Stimulated activated CD8-positive, alpha-beta memory T cell treated with anti-CD3 and anti-CD28 coated beads, Interleukin-12 subunit alpha, Interleukin-12 subunit beta, amount 100 ng/mL, for 1 hour (primary cell): Measurements from ENCODE around the gene LEP.

ENCODE experiments used
- DNase-seq: peaks from one replicate; pipeline ENCODE4 v3.0.0-alpha.2; 2020; ENCODE audit warnings: low read depth

The LEP gene

DNA sequence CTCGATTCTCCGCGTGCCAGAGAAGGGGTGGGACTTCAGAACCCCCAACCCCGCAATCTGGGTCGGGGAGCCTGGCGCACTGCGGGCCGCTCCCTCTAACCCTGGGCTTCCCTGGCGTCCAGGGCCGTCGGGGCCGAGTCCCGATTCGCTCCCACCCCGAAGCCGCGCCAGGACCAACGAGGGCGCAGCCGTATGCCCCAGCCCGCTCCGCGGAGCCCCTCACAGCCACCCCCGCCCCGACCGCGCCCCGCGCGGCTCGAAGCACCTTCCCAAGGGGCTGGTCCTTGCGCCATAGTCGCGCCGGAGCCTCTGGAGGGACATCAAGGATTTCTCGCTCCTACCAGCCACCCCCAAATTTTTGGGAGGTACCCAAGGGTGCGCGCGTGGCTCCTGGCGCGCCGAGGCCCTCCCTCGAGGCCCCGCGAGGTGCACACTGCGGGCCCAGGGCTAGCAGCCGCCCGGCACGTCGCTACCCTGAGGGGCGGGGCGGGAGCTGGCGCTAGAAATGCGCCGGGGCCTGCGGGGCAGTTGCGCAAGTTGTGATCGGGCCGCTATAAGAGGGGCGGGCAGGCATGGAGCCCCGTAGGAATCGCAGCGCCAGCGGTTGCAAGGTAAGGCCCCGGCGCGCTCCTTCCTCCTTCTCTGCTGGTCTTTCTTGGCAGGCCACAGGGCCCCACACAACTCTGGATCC, at the start of gene LEP:
Gene LEP, plus strand, starts transcription at position 583 of the 691 bp plus-strand sequence. CDS start 10,741 bp downstream, outside the sequence.
- no peak for DNase-seq

- DNase-seq: no peak
Observed at GRCh38 chr7:128192497-128193142, 48.5 kb upstream of the LEP start.

- no peak for DNase-seq
Observed at GRCh38 chr7:128194533-128195282, 46.4 kb upstream of the LEP start.

DNA sequence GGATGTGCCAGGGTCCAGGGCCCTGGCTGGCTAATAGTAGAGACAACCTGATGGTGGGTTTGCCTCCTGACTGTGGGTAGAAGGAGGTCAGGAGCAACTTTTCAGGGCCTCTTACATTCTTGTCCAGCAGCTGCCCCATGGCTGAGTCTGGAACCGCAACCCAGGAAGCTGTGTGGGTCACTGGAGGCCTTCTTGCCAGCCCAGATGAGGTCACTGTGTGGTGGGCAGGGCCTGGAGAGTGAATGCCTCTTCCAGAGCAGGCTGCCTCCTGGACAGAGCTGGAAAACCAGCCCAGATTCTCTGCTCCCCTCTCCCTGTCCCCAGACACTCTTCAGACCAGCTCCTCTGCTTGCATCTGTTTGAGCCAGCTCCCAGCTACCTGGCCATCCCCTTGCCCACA, 43.5 kb upstream of the LEP start:
- DNase-seq: no peak

DNA sequence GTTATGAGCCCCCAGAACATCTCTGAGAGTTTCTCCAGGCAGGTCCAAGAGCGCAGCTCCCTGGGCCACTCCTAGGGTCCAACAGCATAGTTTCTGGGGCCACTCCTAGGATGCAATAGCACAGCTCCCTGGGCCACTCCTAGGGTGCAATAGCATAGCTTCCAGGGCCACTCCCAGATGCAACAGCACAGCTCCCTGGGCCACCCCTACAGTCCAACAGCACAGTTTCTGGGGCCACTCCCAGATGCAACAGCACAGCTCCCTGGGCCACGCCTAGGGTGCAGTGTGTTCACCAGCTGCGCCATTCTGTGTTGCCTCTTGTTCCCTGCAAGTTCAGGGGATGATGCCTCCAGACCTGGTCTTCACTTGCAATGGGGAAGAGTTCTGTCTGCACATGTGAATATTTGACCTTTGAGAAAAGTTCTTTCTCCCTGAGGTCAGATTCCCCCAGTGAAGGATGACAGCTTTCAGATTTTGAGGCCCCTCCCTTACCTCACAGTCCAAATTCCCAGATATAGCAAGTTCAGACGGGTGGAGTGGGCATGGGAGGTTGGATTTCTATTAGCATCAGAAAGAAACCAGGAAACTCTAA, 43.0 kb upstream of the LEP start:
- DNase-seq: no peak

GRCh38 chr7:128200376-128200775, 40.7 kb upstream of the LEP start:
- no peak for DNase-seq

DNA sequence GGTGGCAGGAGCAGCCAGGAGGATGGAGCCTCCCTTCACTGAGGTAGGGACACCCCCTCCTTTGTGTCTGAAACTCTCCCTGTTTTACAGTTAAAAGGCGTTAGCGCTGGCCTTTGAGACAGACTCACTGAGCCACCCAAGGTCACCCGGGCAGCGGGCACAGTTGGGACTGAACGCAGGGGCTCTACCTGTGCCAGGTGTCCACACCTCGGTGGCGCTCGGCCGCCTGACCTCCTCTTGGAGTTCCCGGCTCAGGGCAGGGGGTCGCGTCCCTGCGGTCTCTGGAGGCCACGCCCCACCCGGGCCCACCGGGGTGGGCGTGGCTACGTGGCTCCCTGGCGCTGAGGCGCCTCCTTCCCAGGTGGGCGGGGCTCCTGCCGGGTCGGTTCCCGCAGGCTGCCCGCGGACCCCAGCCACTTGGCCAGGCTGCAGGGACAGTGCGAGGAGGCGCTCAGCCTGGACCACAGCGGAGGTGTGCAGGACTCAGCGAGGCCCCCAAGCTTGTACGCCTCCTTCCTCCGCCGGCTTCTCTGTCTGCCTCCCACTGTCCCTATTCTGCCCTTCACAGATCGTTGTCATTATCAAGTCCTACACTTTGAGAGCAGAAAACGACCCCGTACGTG, 39.9 kb upstream of the LEP start:
- DNase-seq: no peak

GRCh38 chr7:128201690-128202085, 39.4 kb upstream of the LEP start:
- DNase-seq: no peak

DNA sequence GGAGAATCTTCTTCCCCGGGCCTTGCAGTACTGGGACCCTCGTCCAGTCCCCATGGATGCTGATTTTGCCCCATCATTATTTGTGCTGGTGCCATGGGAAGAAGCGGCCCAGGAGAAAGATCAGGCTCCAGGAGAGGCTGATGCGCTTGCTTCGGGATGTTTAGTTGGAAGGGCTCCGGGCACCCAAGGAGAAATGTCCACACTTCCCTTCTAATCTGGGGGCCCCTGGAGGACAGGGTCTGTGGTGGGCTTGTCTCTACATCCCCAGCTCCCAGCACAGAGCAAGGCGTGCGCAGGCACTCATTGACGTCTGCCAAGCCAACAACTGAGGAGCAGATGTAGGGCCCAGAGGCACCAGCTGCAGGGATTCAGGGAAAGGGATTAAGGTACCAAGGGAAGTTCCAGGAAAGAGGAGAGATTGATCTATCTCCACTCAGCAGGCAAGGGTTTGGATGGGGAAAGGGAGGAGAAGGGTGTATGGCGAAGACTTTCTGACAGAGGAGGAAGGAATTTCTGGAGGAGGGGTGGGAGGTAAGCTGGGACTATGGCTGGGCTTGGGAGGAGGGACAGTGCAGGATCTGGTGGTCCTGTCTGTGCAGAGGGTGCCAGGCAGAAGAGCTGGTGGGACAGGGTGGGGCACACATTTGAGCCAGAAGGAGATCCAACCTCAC, 38.7 kb upstream of the LEP start:
- DNase-seq: no peak

GRCh38 chr7:128203047-128203491, 38.0 kb upstream of the LEP start:
- no peak for DNase-seq

GRCh38 chr7:128203710-128204214, 37.3 kb upstream of the LEP start:
- no peak for DNase-seq

- DNase-seq: no peak
Observed at GRCh38 chr7:128204455-128204854, 36.6 kb upstream of the LEP start.

- no peak for DNase-seq
Observed at GRCh38 chr7:128205068-128205467, 36.0 kb upstream of the LEP start.

DNA sequence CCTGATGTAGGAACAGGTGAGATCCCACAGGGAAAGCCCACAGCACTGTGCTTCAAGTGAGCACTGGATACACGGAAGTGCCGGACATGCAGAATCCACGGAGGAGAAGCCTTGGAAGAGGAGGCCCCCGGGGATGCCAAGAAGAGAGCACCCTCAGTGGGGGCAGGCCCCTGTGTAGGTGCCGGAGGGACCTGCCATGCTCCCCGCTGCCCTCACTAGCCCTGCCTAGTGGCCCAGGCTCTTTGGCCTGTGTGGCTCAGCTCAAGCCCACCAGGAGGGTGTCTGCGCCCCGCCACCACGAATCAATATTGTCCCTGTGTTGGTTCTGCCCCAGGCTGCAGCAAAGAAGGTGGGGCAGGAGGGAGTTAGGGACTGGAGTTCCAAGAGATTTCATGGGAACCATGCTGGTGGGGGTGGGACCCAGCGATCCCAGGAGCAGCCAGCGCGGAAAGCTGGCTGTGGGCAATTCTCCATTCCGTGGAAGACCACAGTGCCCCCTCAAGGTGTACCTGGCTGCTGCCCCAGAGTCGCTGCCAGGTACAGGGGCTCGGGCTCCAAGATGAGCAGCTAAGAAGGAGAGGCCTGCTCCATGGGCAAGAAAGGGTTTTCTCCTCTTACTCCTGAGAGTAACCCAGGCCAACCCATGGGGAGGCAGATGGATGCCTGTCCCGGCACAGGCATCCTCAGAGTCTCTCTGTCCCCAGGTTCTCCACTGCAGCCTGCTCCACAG, 34.9 kb upstream of the LEP start:
- no peak for DNase-seq

DNA sequence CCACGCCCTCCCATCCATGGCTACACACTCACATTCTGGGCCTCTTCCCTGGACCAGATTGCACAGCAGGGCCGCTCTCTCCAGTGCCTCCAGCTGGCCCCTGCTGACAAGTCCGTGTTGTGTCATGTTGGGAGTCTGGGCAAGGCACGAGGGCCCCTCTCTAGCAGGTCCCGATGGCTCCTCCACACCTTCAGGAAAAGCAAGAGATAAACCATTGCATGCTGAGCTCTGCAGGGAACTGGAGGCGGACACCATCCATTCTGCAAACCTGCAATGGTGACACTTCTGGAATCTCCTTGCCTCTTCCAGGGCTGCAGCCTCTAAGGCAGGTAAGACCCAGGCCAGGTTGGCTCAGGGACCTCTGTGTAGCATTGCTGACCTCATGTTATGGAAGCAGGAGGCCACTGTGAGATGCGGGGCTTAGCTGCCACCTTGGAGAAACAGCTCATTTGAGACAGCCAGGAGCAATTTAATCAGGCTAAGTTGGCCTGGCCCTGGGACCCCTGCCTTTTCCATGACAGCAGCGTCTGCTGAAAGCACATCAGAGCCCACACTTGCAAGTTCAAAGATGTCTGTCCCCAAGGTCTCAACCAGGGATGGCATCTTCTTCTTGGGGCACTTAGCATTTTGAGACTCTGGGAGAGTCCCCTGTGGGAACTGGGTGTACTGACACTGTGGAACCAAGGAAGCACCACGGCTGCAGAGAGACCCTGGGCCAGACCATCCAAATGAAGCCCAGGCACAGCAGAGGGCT, 34.2 kb upstream of the LEP start:
- DNase-seq: no peak

- no peak for DNase-seq
Observed at GRCh38 chr7:128207609-128208008, 33.5 kb upstream of the LEP start.

GRCh38 chr7:128209229-128210035, 31.6 kb upstream of the LEP start:
- peak; percentile 48 for DNase-seq

- DNase-seq: no peak
Observed at GRCh38 chr7:128210036-128210347, 31.1 kb upstream of the LEP start.
